OCI-LY7 (cell line): ENCODE data around the gene CYP2W1. TPM values are rescaled to one million over a fixed set of nuclear protein-coding genes. Genes with fewer than 3 reads are reported as not detected.

ENCODE experiments used
- BruUV-seq: library from RNA; stranded (reverse); fragments of 400-500 nt; replicated peaks from 2 replicates; lab custom pipeline; 2021; lab: Mats Ljungman, UMichigan
- CTCF ChIA-PET: fragments of 300-600 bp; sonication (Branson Sonifier 250); formaldehyde crosslinking; loops from one replicate; lab custom pipeline; 2022; ENCODE audit warnings: antibody characterized with exemption; ENCODE audit not compliant: unreplicated experiment; lab: Charles Lee
- POLR2A ChIA-PET: fragments of 300-600 bp; sonication (Branson Sonifier 250); formaldehyde crosslinking; loops from one replicate; lab custom pipeline; 2022; ENCODE audit warnings: antibody characterized with exemption; lab: Charles Lee
- DNase-seq: peaks from one replicate; pipeline ENCODE4 v3.0.0-alpha.2; 2015; ENCODE audit warnings: low spot score
- H2AFZ ChIP-seq: fragments of 200-600 bp; sonication (generic), shearing (Covaris generic); 2 replicates; pipeline ENCODE4 v1.6.1; 2014; ENCODE audit warnings: mild to moderate bottlenecking, antibody characterized with exemption, low read length, moderate library complexity
- H3K27ac ChIP-seq: fragments of 200-600 bp; sonication (generic); 2 replicates; pipeline ENCODE4 v1.5.1; 2014; ENCODE audit warnings: mixed run types, low read depth, mild to moderate bottlenecking, moderate library complexity, low read length, inconsistent platforms; ENCODE audit not compliant: poor library complexity, severe bottlenecking
- H3K36me3 ChIP-seq: fragments of 200-600 bp; sonication (generic); 2 replicates; pipeline ENCODE4 v1.6.1; 2014; ENCODE audit warnings: mild to moderate bottlenecking, antibody characterized with exemption, low read length, moderate library complexity, mixed read lengths; ENCODE audit not compliant: insufficient read depth
- H3K4me1 ChIP-seq: fragments of 200-600 bp; sonication (generic); 2 replicates; pipeline ENCODE4 v1.5.1; 2014; ENCODE audit warnings: mild to moderate bottlenecking, low read length; ENCODE audit not compliant: insufficient read depth, poor library complexity, severe bottlenecking
- H3K4me2 ChIP-seq: fragments of 200-600 bp; sonication (generic); 2 replicates; pipeline ENCODE4 v1.6.1; 2014; ENCODE audit warnings: mild to moderate bottlenecking, low read length
- H3K4me3 ChIP-seq: fragments of 200-600 bp; sonication (generic); 2 replicates; pipeline ENCODE4 v1.5.1; 2014; ENCODE audit warnings: mild to moderate bottlenecking, low read depth, low read length; ENCODE audit not compliant: poor library complexity, severe bottlenecking
- H3K79me2 ChIP-seq: fragments of 200-600 bp; sonication (generic); 2 replicates; pipeline ENCODE4 v1.6.1; 2016; ENCODE audit warnings: low read depth, mild to moderate bottlenecking, low read length, moderate library complexity, mixed read lengths; ENCODE audit not compliant: insufficient read depth
- H3K9me2 ChIP-seq: fragments of 200-600 bp; sonication (generic); 2 replicates; pipeline ENCODE4 v1.6.1; 2016; ENCODE audit warnings: mild to moderate bottlenecking, low read length, mixed read lengths; ENCODE audit not compliant: insufficient read depth
- H3K9me3 ChIP-seq: fragments of 200-600 bp; sonication (generic); 2 replicates; pipeline ENCODE4 v1.6.1; 2014; ENCODE audit warnings: mild to moderate bottlenecking, mixed run types, low read length, mixed read lengths
- H4K20me1 ChIP-seq: fragments of 200-600 bp; sonication (generic); 2 replicates; pipeline ENCODE4 v1.6.1; 2014; ENCODE audit warnings: mild to moderate bottlenecking, antibody characterized with exemption, low read length, moderate library complexity, mixed read lengths; ENCODE audit not compliant: insufficient read depth
- EZH2phosphoT487 ChIP-seq: fragments of 200-600 bp; sonication (generic); IDR thresholded peaks from 2 replicates; pipeline ENCODE4 v1.6.1; 2018; ENCODE audit warnings: low read depth, borderline replicate concordance, mild to moderate bottlenecking, mixed run types, antibody characterized with exemption, low read length, moderate library complexity, mixed read lengths
- intact Hi-C: fragments of 100-400 bp; cut with micrococcal nuclease; formaldehyde crosslinking; loops from one replicate; pipeline ENCODE4 v1.10.0; 2022; ENCODE audit not compliant: unreplicated experiment
- total RNA-seq, 2 experiments: library from RNA; depleted of rRNA in 1 of 2; stranded (reverse); fragments of >200 nt in 1 of 2; shearing (Covaris generic) in 1 of 2; gene quantifications; 2 replicates each; pipeline ENCODE4 v1.2.3, GENCODE V29; 2014 to 2022
- TF ChIP-seq, protein P1 (sequence below): fragments of 200-600 bp; sonication (generic); conservative IDR thresholded peaks from 2 replicates; pipeline ENCODE4 v1.5.1; 2014; ENCODE audit warnings: mild to moderate bottlenecking, antibody characterized with exemption, low read length, moderate library complexity, mixed read lengths

Gene CYP2W1
- total RNA-seq, 2 experiments from 2014 or later: 1.3 TPM; not detected in 1

DNA sequence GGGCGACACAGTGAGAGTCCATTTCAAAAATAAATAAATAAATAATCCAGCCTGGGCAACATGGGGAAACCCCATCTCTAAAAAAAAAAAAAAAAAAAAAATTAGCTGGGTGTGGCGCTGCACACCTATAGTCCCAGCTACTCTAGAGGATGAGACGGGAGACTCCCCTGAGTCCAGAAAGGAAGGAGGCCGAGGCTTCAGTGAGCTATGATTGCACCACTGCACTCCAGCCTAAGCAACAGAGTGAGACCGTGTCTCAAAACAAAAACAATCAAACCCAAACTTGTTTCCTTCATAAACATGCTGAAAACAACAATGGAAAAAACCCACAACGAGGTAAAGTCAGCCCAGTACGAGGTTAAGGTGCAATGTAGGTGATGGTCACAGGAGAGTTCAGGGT lies 8.8 kb upstream of the CYP2W1 start:
- H3K9me3 ChIP-seq: no peaks in the 10 kb centered on the region
- intact Hi-C loops: loop anchor here (2.0 kb wide), 1 partner anchor 65 kb away; no protein-coding TSS in a partner anchor
- DNase-seq: no peak
- TSS peak; percentile 25 for BruUV-seq
- peaks cover 70% of the 10 kb centered on the region for H3K4me1 ChIP-seq
- H3K4me3 ChIP-seq: peak overlapping the region; percentile 100
- H3K79me2 ChIP-seq: peaks cover 47% of the 10 kb centered on the region
- POLR2A ChIA-PET: interaction anchor here (0.6 to 0.9 kb wide), 4 partner anchors 18 to 51 kb away, joined by 3 to 7 read pairs (median 4); no protein-coding TSS in a partner anchor
- H3K4me2 ChIP-seq: peak overlapping the region; percentile 89
- H4K20me1 ChIP-seq: peaks cover 9% of the 10 kb centered on the region
- peak overlapping the region; percentile 73 for H3K27ac ChIP-seq
- no peaks in the 10 kb centered on the region for H3K9me2 ChIP-seq
- TF ChIP-seq EZH2phosphoT487: no peak
- TF ChIP-seq, protein P1, sequence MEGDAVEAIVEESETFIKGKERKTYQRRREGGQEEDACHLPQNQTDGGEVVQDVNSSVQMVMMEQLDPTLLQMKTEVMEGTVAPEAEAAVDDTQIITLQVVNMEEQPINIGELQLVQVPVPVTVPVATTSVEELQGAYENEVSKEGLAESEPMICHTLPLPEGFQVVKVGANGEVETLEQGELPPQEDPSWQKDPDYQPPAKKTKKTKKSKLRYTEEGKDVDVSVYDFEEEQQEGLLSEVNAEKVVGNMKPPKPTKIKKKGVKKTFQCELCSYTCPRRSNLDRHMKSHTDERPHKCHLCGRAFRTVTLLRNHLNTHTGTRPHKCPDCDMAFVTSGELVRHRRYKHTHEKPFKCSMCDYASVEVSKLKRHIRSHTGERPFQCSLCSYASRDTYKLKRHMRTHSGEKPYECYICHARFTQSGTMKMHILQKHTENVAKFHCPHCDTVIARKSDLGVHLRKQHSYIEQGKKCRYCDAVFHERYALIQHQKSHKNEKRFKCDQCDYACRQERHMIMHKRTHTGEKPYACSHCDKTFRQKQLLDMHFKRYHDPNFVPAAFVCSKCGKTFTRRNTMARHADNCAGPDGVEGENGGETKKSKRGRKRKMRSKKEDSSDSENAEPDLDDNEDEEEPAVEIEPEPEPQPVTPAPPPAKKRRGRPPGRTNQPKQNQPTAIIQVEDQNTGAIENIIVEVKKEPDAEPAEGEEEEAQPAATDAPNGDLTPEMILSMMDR: 0 out of 2 replicates have a peak, but pooled peaks have one; percentile 16
- H3K36me3 ChIP-seq: peaks cover 41% of the 10 kb centered on the region
- no peak overlapping the region for H2AFZ ChIP-seq
- CTCF ChIA-PET: no interaction called here

DNA sequence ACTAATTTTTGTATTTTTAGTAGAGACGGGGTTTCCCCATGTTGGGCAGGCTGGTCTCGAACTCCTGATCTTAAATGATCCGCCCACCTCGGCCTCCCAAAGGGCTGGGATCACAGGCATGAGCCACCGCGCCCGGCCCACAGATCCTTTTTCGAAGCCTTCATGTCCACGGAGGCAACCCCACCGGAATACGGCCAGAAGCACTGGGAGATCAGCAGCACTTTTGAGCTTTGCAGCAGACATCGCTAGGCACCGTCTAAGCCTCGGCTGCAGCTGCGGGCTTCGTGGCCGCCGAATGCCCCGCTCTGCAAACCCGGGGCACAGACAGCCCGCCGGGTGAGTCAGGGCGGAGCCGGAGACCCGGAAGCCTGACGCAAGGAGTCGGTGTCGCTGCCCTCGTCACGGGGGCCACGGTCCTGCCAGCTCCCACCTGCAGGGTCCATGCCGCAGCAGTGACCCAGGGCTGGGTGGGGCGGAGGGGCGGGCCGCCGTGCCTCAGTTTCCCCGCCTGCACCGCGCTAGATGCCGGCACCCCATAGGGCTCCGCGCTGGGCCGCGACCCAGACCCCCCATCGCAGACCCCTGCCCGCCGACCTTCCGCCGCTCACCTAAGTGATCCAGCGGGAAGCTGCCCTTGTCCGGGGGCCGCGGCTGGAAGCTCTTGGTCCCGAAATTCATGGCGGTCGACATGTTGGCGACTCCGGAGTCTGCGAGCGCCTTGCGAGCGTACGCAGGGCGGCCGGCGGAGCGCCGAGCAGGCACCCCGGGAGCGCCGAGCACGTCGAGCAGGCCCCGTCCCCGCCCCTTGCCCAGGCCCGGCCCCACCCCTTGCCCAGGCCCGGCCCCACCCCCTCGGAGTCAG lies 7.9 kb upstream of the CYP2W1 start, which contains the start of gene COX19:
TSS of gene COX19 (minus strand) at position 730 of the 862 bp plus-strand sequence. CDS start at position 690, 40 bp downstream.
- Histone ChIP-seq H3K4me3 (peak within 1 kb of the TSS; percentile 100), H3K36me3 (peaks cover 32% of the 10 kb centered on the region), H3K4me2 (peak within 1 kb of the TSS; percentile 89), H3K4me1 (peaks cover 74% of the 10 kb centered on the region), H2AFZ (no peak within 1 kb of the TSS), H3K9me3 (no peaks in the 10 kb centered on the region), H3K79me2 (peaks cover 47% of the 10 kb centered on the region), H3K27ac (peak within 1 kb of the TSS; percentile 73), H3K9me2 (no peaks in the 10 kb centered on the region), H4K20me1 (peaks cover 9% of the 10 kb centered on the region)
- POLR2A ChIA-PET: interaction anchor here (0.6 to 1.4 kb wide), 7 partner anchors 8 to 1921 kb away, joined by 3 read pairs; no protein-coding TSS in a partner anchor
- intact Hi-C loops: loop anchor here (1.0 to 2.0 kb wide), 2 partner anchors 66 to 111 kb away; no protein-coding TSS in a partner anchor
- TF ChIP-seq, protein P1: no peak
- TF ChIP-seq EZH2phosphoT487: no peak
- CTCF ChIA-PET: no interaction called here
- peak; percentile 94 for DNase-seq
- BruUV-seq: no TSS peak
